Activated CD8-positive, alpha-beta T cell treated with anti-CD3 and anti-CD28 coated beads for 36 hours (primary cell): ENCODE results near the gene VPS54. TPM values are rescaled to one million over a fixed set of nuclear protein-coding genes. Genes with fewer than 3 reads are reported as not detected.

ENCODE experiments used
- ATAC-seq: fragments of 200-7000 bp; cut with Tn5 transposase; one replicate; pipeline ENCODE4 v1.10.0; 2021; ENCODE audit warnings: mild to moderate bottlenecking, moderate library complexity
- CTCF ChIA-PET: fragments of 350-600 bp; sonication (Branson Sonifier 250); formaldehyde crosslinking; loops from one replicate; lab custom pipeline; 2021; ENCODE audit warnings: antibody characterized with exemption; lab: Charles Lee
- POLR2A ChIA-PET: fragments of 350-600 bp; sonication (Branson Sonifier 250); formaldehyde crosslinking; loops from one replicate; lab custom pipeline; 2021; ENCODE audit warnings: antibody characterized with exemption; lab: Charles Lee
- DNase-seq: peaks from one replicate; pipeline ENCODE4 v3.0.0-alpha.2; 2020
- H3K27ac Mint-ChIP-seq: one replicate; pipeline ENCODE4 v1.8.0; 2021; ENCODE audit warnings: mild to moderate bottlenecking, mixed read lengths
- H3K27me3 Mint-ChIP-seq: one replicate; pipeline ENCODE4 v1.8.0; 2021; ENCODE audit warnings: mixed read lengths
- H3K36me3 Mint-ChIP-seq: one replicate; pipeline ENCODE4 v1.8.0; 2021; ENCODE audit warnings: low read depth, mixed read lengths
- H3K4me1 Mint-ChIP-seq: one replicate; pipeline ENCODE4 v1.8.0; 2021; ENCODE audit warnings: low read depth, mixed read lengths
- H3K4me3 Mint-ChIP-seq: one replicate; pipeline ENCODE4 v1.8.0; 2021; ENCODE audit warnings: mild to moderate bottlenecking, moderate library complexity, mixed read lengths
- H3K9me3 Mint-ChIP-seq: one replicate; pipeline ENCODE4 v1.8.0; 2021; ENCODE audit warnings: mixed read lengths
- intact Hi-C: fragments of 100-400 bp; cut with micrococcal nuclease; formaldehyde crosslinking; loops from one replicate; pipeline ENCODE4 v1.10.0; 2022
- total RNA-seq, 2 experiments: library from RNA; stranded (reverse); gene quantifications; one replicate each; pipeline ENCODE4 v1.2.3, GENCODE V29; 2021
- TF ChIP-seq, protein P1 (sequence below): fragments of 200-600 bp; IDR thresholded peaks from one replicate; pipeline ENCODE4 v1.8.0; 2022; ENCODE audit warnings: antibody characterized with exemption, mild to moderate bottlenecking

The VPS54 gene
- total RNA-seq, 2 experiments from 2014 or later, result 8.9 to 9.4 TPM

DNA sequence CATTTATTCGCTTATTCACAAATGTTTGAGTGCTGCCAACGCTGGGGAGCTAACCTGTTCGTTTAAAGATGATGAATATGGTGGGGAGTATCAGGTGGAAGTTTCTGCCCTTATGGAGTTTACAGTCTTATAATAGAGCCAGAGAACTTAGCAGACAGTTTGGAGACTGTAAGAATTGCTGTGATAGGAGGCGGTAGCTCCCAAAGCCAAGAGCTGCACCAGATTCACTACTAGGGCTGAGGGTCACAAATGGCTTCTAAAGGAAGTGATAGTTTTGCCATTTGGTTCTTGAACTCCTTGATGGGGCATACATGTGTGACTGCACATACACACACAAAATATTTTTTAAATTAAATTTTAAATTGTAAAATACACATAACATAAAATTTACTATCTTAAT lies 148.5 kb downstream of the VPS54 start:
- H3K4me3 Mint-ChIP-seq, result no peak overlapping the region
- intact Hi-C loops, result no loop called here

DNA sequence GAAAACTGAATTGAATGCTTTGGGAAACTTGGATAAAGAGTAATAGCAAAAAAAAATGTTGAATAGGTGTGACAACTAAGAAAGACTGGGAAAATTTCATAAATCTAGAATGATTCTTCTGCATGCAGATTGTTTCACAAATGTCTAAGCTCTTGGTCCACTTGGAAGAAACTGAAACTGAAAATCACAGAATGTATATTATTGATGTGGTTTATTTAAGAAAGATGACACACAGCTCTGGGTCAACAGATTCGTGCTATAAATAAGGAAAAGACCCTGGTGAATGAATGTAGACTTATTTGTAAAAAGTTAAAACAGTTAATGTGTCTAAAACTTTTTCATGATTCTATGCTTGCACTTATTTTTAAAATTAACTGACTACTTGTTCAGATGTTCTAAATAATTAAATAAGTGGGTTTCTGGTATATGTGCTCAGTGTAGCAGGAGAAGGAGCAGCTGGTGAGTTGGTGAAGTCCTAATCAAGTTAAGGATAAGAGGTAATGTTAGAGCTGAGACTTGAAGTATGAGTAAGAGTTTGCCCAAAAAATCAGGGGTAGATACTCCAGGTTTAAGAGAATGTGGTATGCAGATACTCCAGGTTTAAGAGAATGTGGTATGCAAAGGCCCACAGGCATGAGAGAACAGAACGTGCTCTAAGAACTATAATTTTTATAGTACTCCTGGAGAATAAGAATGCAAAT lies 153.1 kb downstream of the VPS54 start:
- no peak overlapping the region for H3K4me3 Mint-ChIP-seq
- intact Hi-C loops, result no loop called here

More for the DNA sequence above, 148.5 kb downstream of the VPS54 start:
- H3K27me3 Mint-ChIP-seq, result no peaks in the 10 kb centered on the region
- no peak overlapping the region for H3K27ac Mint-ChIP-seq
- H3K9me3 Mint-ChIP-seq, result peaks cover 5% of the 10 kb centered on the region
- TF ChIP-seq, protein P1, sequence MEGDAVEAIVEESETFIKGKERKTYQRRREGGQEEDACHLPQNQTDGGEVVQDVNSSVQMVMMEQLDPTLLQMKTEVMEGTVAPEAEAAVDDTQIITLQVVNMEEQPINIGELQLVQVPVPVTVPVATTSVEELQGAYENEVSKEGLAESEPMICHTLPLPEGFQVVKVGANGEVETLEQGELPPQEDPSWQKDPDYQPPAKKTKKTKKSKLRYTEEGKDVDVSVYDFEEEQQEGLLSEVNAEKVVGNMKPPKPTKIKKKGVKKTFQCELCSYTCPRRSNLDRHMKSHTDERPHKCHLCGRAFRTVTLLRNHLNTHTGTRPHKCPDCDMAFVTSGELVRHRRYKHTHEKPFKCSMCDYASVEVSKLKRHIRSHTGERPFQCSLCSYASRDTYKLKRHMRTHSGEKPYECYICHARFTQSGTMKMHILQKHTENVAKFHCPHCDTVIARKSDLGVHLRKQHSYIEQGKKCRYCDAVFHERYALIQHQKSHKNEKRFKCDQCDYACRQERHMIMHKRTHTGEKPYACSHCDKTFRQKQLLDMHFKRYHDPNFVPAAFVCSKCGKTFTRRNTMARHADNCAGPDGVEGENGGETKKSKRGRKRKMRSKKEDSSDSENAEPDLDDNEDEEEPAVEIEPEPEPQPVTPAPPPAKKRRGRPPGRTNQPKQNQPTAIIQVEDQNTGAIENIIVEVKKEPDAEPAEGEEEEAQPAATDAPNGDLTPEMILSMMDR, result no peak
- no peak for ATAC-seq
- ChIA-PET CTCF (no interaction called here), POLR2A (interaction anchor here (1.0 kb wide), 1 partner anchor 14 kb away, joined by 3 read pairs; no protein-coding TSS in a partner anchor)
- H3K36me3 Mint-ChIP-seq, result peaks cover 47% of the 10 kb centered on the region
- no peak for DNase-seq
- peaks cover 32% of the 10 kb centered on the region for H3K4me1 Mint-ChIP-seq

DNA sequence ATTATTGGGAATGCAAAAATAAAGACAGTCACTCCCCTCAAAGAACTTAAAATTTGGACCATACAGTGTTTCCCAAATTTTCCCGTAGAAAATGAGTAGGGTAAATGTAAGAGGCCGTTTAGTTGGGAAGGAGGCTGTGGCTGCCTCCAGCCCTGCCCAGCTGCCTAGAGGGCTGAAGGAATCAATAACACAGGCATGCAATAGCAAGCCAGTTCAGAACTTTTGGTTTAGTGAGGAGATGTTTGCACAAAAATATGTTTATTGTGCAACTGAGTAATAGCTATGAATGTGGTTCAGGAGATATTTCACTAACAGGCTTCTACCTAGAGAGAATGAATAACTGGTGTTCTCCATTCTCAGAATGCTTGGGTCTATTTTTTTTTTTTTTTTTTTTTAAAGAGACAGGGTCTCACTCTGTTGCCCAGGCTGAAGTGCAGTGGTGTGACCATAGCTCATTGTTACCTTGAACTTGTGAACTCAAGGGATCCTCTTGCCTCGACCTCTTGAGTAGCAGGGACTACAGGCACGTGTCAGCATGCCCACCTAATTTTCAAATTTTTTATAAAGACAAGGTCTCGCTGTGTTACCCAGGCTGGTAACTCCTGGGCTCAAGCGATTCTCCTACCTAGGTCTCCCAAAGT lies 153.9 kb downstream of the VPS54 start:
- Mint-ChIP-seq H3K4me1 (peaks cover 46% of the 10 kb centered on the region), H3K9me3 (no peaks in the 10 kb centered on the region), H3K27ac (no peak overlapping the region), H3K27me3 (no peaks in the 10 kb centered on the region), H3K36me3 (peaks cover 27% of the 10 kb centered on the region), H3K4me3 (no peak overlapping the region)
- intact Hi-C loops, result no loop called here
- ATAC-seq (no peak), DNase-seq (no peak)
- ChIA-PET CTCF (interaction anchor here (1.0 to 2.2 kb wide), 3 partner anchors 11 to 166 kb away, joined by 3 to 11 read pairs (median 4); no protein-coding TSS in a partner anchor), POLR2A (interaction anchor here (2.0 kb wide), 1 partner anchor 24 kb away, joined by 6 read pairs; the partner anchor contains the start of gene UGP2)
- TF ChIP-seq, protein P1, result no peak

More for the DNA sequence above, 153.1 kb downstream of the VPS54 start:
- ATAC-seq (no peak), DNase-seq (no peak)
- H3K4me1 Mint-ChIP-seq, result peaks cover 46% of the 10 kb centered on the region
- peaks cover 27% of the 10 kb centered on the region for H3K36me3 Mint-ChIP-seq
- ChIA-PET POLR2A (interaction anchor here (1.4 to 2.0 kb wide), 2 partner anchors 10 to 25 kb away, joined by 3 to 6 read pairs; partner anchors contain the start of gene UGP2), CTCF (interaction anchor here (0.8 to 2.0 kb wide), 6 partner anchors 9 to 462 kb away, joined by 3 to 5 read pairs (median 3); partner anchors contain the start of gene UGP2)
- no peaks in the 10 kb centered on the region for H3K27me3 Mint-ChIP-seq
- TF ChIP-seq, protein P1, result no peak
- no peaks in the 10 kb centered on the region for H3K9me3 Mint-ChIP-seq
- no peak overlapping the region for H3K27ac Mint-ChIP-seq

DNA sequence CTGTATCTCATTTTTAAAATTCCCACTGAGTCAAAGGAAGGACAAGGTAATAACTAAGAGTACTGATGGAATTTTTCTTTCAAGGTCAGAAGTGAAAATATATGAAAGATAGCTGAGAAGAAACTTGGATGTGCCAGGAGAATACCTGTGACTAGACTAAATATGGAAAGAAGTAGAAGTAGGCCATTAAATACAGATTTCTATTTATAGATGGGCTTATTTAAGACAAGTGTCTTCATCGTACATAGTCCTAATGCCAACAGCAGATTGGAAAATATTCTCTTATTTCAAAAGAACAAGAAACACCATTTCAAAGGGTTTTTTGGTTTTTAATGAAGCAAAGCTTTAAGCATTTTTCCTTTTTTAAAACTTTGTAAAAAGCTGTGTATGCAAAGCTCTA lies 155.5 kb downstream of the VPS54 start:
- H3K36me3 Mint-ChIP-seq, result peaks cover 34% of the 10 kb centered on the region
- no peak for DNase-seq
- peak overlapping the region; percentile 6 for H3K27ac Mint-ChIP-seq
- TF ChIP-seq, protein P1, result no peak
- ATAC-seq, result no peak
- intact Hi-C loops, result no loop called here
- H3K4me3 Mint-ChIP-seq, result no peak overlapping the region
- CTCF ChIA-PET, result interaction anchor here (1.1 to 2.2 kb wide), 7 partner anchors 9 to 165 kb away, joined by 3 to 11 read pairs (median 3); no protein-coding TSS in a partner anchor
- POLR2A ChIA-PET, result interaction anchor here (0.7 to 0.8 kb wide), 2 partner anchors 9 to 13 kb away, joined by 3 read pairs; no protein-coding TSS in a partner anchor
- H3K27me3 Mint-ChIP-seq, result no peaks in the 10 kb centered on the region
- H3K9me3 Mint-ChIP-seq, result no peaks in the 10 kb centered on the region
- H3K4me1 Mint-ChIP-seq, result peaks cover 43% of the 10 kb centered on the region
